ENCODE data around the gene CD33.

Gene CD33

DNA sequence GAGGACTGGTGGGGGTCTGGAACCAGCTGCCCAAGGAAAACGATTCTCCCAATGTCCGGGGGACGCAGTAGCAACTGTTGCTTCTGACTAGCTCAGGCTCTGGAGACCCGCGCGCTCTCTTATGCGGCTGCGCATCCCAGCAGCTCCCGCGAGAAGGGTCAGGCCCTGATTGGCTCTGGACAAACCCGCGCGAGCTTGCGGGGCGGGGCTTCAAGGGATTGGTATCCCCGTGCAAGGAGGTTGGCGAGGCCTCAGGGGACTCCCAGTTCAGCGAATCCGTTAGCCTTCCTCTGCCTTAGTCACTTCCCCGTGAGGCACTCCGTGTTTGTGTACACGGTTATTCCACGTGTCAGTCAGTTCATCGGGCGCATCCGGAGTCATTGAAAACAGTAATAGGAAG lies 46.2 kb downstream of the CD33 start:
- DNase-seq (ENCODE audit: low read depth, low spot score), result no peak
- TF ChIP-seq, protein P1, sequence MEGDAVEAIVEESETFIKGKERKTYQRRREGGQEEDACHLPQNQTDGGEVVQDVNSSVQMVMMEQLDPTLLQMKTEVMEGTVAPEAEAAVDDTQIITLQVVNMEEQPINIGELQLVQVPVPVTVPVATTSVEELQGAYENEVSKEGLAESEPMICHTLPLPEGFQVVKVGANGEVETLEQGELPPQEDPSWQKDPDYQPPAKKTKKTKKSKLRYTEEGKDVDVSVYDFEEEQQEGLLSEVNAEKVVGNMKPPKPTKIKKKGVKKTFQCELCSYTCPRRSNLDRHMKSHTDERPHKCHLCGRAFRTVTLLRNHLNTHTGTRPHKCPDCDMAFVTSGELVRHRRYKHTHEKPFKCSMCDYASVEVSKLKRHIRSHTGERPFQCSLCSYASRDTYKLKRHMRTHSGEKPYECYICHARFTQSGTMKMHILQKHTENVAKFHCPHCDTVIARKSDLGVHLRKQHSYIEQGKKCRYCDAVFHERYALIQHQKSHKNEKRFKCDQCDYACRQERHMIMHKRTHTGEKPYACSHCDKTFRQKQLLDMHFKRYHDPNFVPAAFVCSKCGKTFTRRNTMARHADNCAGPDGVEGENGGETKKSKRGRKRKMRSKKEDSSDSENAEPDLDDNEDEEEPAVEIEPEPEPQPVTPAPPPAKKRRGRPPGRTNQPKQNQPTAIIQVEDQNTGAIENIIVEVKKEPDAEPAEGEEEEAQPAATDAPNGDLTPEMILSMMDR (IDR thresholded peaks at IDR 0.05; ENCODE audit: low read depth, low read length), result no peak
- in situ Hi-C loops (cut with HindIII; ENCODE audit: low sequenced_read_pairs), result no loop called here

DNA sequence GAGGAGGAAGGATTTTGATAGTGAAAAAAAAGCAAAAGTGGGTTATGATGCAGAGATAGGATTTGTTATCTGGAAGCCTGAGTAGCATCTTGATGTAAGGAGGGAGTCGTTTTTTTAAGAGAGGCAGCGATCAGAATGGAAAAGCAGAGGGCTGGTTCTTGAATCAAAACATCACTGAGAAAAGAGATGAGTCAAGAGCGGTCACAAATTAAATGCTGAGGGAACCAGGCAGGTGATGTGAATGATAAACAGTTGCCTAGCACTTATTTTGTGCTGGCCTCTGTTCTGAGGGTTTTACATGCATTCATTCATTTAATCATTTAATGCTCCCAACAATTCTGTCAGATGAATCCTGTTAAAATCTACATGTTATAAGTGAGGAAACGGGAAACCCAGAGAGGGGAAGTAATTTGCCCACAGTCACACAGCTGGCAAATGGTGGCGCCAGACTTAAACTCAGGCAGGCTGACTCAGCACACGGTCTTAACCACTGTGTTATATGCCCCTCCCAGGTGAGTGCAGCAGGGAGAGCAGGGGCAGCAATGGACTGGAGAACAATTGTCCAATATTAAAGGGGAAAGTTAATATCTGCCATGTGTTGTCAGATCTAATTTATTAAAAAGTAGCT lies 47.4 kb downstream of the CD33 start:
- in situ Hi-C loops (cut with HindIII; ENCODE audit: low sequenced_read_pairs), result no loop called here
- no peak overlapping the region for H3K4me3 ChIP-seq (ENCODE audit: low read depth, low read length)
- TF ChIP-seq, protein P1 (IDR thresholded peaks at IDR 0.05; ENCODE audit: low read depth, low read length), result no peak
- no peak for DNase-seq (ENCODE audit: low read depth, low spot score)

More for the DNA sequence above, 46.2 kb downstream of the CD33 start:
- no peak overlapping the region for H3K4me3 ChIP-seq (ENCODE audit: low read depth, low read length)

DNA sequence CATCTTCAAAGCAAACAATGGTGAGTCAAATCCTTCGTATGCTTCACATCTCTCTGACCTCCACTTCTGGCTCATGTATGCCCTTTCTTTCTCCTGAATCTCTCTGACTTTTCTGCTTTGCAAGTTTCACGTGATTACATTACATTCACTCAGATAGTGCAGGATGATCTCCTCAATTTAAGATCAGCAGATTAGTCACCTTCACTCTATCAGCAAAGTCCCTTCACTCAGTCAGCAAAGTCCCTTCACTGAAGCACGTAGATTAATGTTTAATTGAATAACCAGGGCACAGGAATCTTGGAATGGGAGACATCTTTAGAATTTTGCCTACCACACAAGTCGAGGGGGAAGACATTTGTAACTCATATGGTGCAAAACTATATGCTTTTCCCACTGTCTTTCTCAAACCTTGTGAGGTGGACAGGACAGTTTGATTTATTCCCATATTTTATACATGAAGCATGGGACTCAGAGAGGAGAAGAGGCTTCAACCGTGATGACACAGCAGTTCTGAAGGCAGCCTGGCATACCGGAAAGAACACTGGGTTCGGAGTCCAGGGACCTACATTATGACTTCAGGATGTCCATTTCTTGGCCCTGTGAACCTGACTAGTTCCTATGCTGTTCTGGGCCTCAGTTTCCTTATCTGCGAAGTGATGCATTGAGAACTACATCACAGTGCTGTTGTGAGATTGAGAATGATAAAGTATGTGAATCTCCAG lies 49.3 kb downstream of the CD33 start:
- no peak overlapping the region for H3K4me3 ChIP-seq (ENCODE audit: low read depth, low read length)
- in situ Hi-C loops (cut with HindIII; ENCODE audit: low sequenced_read_pairs), result no loop called here
- DNase-seq (ENCODE audit: low read depth, low spot score), result no peak
- TF ChIP-seq, protein P1 (IDR thresholded peaks at IDR 0.05; ENCODE audit: low read depth, low read length), result no peak

DNA sequence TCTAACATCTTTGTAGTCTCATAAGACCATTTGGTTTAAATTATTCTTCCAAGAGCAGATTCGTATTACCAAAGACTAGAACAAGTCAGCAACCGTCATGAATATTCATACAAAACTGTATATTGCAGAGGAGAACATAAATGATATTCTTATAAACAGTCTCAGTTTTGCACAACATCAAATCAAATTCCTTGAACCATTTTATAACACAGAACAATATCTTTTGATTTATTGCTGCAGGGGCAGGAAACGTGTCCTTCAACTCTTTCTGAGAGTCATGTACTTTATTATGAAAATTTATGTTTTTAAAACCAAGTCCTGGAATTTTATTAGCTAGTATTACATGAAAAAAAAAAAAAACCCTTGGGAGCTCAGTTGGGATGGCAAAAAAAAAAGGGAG lies 52.2 kb downstream of the CD33 start:
- in situ Hi-C loops (cut with HindIII; ENCODE audit: low sequenced_read_pairs), result no loop called here
- TF ChIP-seq, protein P1 (IDR thresholded peaks at IDR 0.05; ENCODE audit: low read depth, low read length), result no peak
- H3K4me3 ChIP-seq (ENCODE audit: low read depth, low read length), result no peak overlapping the region
- DNase-seq (ENCODE audit: low read depth, low spot score), result no peak

DNA sequence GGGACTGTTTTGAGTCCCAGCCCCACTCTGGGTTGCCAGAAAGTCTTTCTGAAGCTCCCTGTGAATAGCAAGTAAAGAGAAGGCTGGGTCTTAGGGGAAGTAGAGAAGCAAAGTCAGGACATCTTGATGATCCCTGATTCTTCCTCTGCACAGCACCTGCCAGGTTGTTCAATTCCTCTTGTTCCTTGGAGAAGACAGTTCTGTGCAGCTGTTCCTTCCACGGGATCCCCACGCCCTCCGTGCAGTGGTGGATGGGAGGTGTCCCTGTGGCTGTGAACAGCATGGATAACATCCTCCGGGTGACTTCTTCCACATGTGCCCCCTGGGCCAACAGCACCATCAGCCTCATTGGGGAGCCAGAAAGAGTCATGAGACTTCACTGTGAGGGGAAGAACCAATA lies 57.5 kb downstream of the CD33 start:
- no peak overlapping the region for H3K4me3 ChIP-seq (ENCODE audit: low read depth, low read length)
- in situ Hi-C loops (cut with HindIII; ENCODE audit: low sequenced_read_pairs), result no loop called here
- TF ChIP-seq, protein P1 (IDR thresholded peaks at IDR 0.05; ENCODE audit: low read depth, low read length), result no peak
- no peak for DNase-seq (ENCODE audit: low read depth, low spot score)

DNA sequence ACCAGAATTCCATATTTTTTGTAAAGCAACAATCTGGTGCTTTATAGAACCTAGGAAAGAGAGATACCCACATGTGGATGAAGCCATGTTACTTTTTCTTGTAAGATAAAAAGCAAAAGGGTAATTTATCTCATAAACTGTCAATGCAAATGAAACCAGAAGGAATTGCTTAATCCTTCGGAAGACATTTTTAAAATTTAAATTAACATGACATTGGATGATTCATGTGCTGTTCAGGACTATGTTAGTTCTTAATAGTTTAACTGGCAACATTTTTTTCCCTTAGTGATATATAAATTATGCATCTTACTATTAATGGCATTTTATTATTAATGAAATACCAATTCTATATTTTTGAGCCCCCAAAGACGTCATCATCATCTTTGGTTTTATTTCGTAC lies 60.8 kb downstream of the CD33 start:
- in situ Hi-C loops (cut with HindIII; ENCODE audit: low sequenced_read_pairs), result no loop called here
- TF ChIP-seq, protein P1 (IDR thresholded peaks at IDR 0.05; ENCODE audit: low read depth, low read length), result no peak

More for the DNA sequence above, 60.8 kb downstream of the CD33 start:
- no peak for DNase-seq (ENCODE audit: low read depth, low spot score)
- no peak overlapping the region for H3K4me3 ChIP-seq (ENCODE audit: low read depth, low read length)

All from astrocyte of the spinal cord (primary cell).